Measurements from ENCODE around the gene RHBDL2. TPM values are rescaled to one million over a fixed set of nuclear protein-coding genes. Genes with fewer than 3 reads are reported as not detected.
"Not testable (repeated sequence)": the region's sequence is repeated elsewhere in the genome, so short reads cannot be mapped to it uniquely, and the experiment has no call there.

The RHBDL2 gene
- polyA plus RNA-seq, 1 donor from 2014 or later, result not detected

DNA sequence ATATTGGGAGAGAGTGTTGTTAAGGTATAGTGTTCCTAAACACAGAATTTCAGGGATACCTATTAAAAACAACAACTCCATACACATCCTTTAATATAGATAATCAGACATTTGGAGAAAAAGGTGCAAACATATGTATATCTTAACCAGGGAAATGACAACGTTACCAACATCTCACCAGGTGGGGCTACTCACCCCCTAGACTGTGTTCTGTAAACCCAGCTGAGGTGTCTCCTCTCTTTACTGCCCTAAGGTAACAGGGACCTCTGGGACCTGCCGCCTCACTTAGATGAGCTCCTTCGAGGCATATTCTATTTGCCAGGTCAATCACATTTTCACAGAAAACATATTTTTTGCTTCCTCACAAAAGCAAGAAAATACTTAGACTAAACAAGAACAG is 95.4 kb downstream of the RHBDL2 start:
- Histone ChIP-seq H3K4me2 (ENCODE audit: low read length) (no peak overlapping the region), H3K79me2 (replicated peaks; ENCODE audit: insufficient read depth, low read length) (no peaks in the 10 kb centered on the region), H3K27me3 (ENCODE audit: insufficient read depth, low read depth, low read length) (no peaks in the 10 kb centered on the region), H2AFZ (ENCODE audit: low read depth, low read length) (no peak overlapping the region), H3K9me3 (ENCODE audit: low read length) (no peaks in the 10 kb centered on the region), H3F3A (ENCODE audit: insufficient read depth, low read length, poor library complexity, severe bottlenecking) (no peaks in the 10 kb centered on the region), H4K20me1 (ENCODE audit: insufficient read depth) (no peaks in the 10 kb centered on the region), H3K9me2 (ENCODE audit: insufficient read depth, low read length) (no peaks in the 10 kb centered on the region), H3K27ac (ENCODE audit: low read length) (no peak overlapping the region), H3K36me3 (ENCODE audit: insufficient read depth, low read length) (peaks cover 7% of the 10 kb centered on the region), H3K4me3 (ENCODE audit: low read length) (no peak overlapping the region), H3K9ac (ENCODE audit: low read length) (no peak overlapping the region)
- TF ChIP-seq, protein P1, sequence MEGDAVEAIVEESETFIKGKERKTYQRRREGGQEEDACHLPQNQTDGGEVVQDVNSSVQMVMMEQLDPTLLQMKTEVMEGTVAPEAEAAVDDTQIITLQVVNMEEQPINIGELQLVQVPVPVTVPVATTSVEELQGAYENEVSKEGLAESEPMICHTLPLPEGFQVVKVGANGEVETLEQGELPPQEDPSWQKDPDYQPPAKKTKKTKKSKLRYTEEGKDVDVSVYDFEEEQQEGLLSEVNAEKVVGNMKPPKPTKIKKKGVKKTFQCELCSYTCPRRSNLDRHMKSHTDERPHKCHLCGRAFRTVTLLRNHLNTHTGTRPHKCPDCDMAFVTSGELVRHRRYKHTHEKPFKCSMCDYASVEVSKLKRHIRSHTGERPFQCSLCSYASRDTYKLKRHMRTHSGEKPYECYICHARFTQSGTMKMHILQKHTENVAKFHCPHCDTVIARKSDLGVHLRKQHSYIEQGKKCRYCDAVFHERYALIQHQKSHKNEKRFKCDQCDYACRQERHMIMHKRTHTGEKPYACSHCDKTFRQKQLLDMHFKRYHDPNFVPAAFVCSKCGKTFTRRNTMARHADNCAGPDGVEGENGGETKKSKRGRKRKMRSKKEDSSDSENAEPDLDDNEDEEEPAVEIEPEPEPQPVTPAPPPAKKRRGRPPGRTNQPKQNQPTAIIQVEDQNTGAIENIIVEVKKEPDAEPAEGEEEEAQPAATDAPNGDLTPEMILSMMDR (IDR thresholded peaks at IDR 0.05; ENCODE audit: poor library complexity, severe bottlenecking), result no peak
- TF ChIP-seq TAF1 (IDR thresholded peaks at IDR 0.05; ENCODE audit: low read depth) (no peak), POLR2AphosphoS5 (IDR thresholded peaks at IDR 0.05) (no peak), EP300 (conservative IDR thresholded peaks at IDR 0.05; ENCODE audit: poor library complexity, severe bottlenecking) (no peak), MXI1 (conservative IDR thresholded peaks at IDR 0.05; ENCODE audit: poor library complexity, severe bottlenecking) (no peak)

- not testable (repeated sequence) for H3K4me2 ChIP-seq (ENCODE audit: low read length); H3K79me2 ChIP-seq (replicated peaks; ENCODE audit: insufficient read depth, low read length); H3K9me2 ChIP-seq (ENCODE audit: insufficient read depth, low read length); H3K9ac ChIP-seq (ENCODE audit: low read length); H3K27ac ChIP-seq (ENCODE audit: low read length); H3K27me3 ChIP-seq (ENCODE audit: insufficient read depth, low read depth, low read length); H4K20me1 ChIP-seq (ENCODE audit: insufficient read depth); H3F3A ChIP-seq (ENCODE audit: insufficient read depth, low read length, poor library complexity, severe bottlenecking); H3K36me3 ChIP-seq (ENCODE audit: insufficient read depth, low read length); H2AFZ ChIP-seq (ENCODE audit: low read depth, low read length); H3K9me3 ChIP-seq (ENCODE audit: low read length); H3K4me3 ChIP-seq (ENCODE audit: low read length)
Measured at GRCh38 chr1:38845088-38845487, 96.5 kb downstream of the RHBDL2 start.

DNA sequence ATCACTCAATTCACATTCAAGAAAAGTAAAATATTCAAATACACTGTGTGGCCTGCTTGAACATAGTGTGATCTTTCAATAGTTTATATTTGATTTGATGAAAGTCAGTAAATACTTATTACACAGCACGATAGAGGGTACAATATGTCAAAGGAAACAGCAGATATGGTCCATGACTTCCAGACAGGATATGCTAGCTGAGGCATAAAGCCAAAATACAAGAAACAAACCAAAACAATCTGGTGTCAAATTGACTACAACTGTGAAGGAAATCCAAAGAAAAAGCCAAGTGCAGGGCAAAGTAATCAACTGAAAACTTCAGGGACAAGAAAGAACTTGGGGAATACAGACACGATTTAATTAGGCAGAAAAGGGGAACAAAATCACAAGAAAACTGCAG is 101.3 kb downstream of the RHBDL2 start:
- TF ChIP-seq POLR2AphosphoS5 (IDR thresholded peaks at IDR 0.05) (no peak), MXI1 (conservative IDR thresholded peaks at IDR 0.05; ENCODE audit: poor library complexity, severe bottlenecking) (no peak), EP300 (conservative IDR thresholded peaks at IDR 0.05; ENCODE audit: poor library complexity, severe bottlenecking) (no peak), RAD21 (conservative IDR thresholded peaks at IDR 0.05) (no peak), TAF1 (IDR thresholded peaks at IDR 0.05; ENCODE audit: low read depth) (no peak), EZH2 (IDR thresholded peaks at IDR 0.05; ENCODE audit: borderline replicate concordance, insufficient read depth, low read length, poor library complexity, severe bottlenecking) (no peak), SMC3 (conservative IDR thresholded peaks at IDR 0.05; ENCODE audit: poor library complexity) (no peak)
- TF ChIP-seq, protein P1 (IDR thresholded peaks at IDR 0.05; ENCODE audit: poor library complexity, severe bottlenecking), result no peak
- TF ChIP-seq, protein P2, sequence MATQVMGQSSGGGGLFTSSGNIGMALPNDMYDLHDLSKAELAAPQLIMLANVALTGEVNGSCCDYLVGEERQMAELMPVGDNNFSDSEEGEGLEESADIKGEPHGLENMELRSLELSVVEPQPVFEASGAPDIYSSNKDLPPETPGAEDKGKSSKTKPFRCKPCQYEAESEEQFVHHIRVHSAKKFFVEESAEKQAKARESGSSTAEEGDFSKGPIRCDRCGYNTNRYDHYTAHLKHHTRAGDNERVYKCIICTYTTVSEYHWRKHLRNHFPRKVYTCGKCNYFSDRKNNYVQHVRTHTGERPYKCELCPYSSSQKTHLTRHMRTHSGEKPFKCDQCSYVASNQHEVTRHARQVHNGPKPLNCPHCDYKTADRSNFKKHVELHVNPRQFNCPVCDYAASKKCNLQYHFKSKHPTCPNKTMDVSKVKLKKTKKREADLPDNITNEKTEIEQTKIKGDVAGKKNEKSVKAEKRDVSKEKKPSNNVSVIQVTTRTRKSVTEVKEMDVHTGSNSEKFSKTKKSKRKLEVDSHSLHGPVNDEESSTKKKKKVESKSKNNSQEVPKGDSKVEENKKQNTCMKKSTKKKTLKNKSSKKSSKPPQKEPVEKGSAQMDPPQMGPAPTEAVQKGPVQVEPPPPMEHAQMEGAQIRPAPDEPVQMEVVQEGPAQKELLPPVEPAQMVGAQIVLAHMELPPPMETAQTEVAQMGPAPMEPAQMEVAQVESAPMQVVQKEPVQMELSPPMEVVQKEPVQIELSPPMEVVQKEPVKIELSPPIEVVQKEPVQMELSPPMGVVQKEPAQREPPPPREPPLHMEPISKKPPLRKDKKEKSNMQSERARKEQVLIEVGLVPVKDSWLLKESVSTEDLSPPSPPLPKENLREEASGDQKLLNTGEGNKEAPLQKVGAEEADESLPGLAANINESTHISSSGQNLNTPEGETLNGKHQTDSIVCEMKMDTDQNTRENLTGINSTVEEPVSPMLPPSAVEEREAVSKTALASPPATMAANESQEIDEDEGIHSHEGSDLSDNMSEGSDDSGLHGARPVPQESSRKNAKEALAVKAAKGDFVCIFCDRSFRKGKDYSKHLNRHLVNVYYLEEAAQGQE (IDR thresholded peaks at IDR 0.05; ENCODE audit: borderline replicate concordance), result no peak
- peaks cover 5% of the 10 kb centered on the region for H3K36me3 ChIP-seq (ENCODE audit: insufficient read depth, low read length)

More for the DNA sequence above, 101.3 kb downstream of the RHBDL2 start:
- Histone ChIP-seq H3K4me3 (ENCODE audit: low read length) (no peak overlapping the region), H2AFZ (ENCODE audit: low read depth, low read length) (no peak overlapping the region), H3K9me2 (ENCODE audit: insufficient read depth, low read length) (no peaks in the 10 kb centered on the region), H3K79me2 (replicated peaks; ENCODE audit: insufficient read depth, low read length) (no peaks in the 10 kb centered on the region), H3K27me3 (ENCODE audit: insufficient read depth, low read depth, low read length) (no peaks in the 10 kb centered on the region), H3K9me3 (ENCODE audit: low read length) (no peaks in the 10 kb centered on the region), H3F3A (ENCODE audit: insufficient read depth, low read length, poor library complexity, severe bottlenecking) (no peaks in the 10 kb centered on the region), H3K27ac (ENCODE audit: low read length) (no peak overlapping the region), H4K20me1 (ENCODE audit: insufficient read depth) (no peaks in the 10 kb centered on the region), H3K4me2 (ENCODE audit: low read length) (no peak overlapping the region), H3K9ac (ENCODE audit: low read length) (no peak overlapping the region)
